HTERT RPE-1 (cell line): ENCODE data around the gene ZCCHC18.

ENCODE experiments used
- in situ Hi-C: fragments of 300-500 bp; cut with MboI; formaldehyde crosslinking; loops from 4 replicates; pipeline ENCODE4 v1.14.3; 2020; ENCODE audit warnings: low sequenced_read_pairs

ZCCHC18 gene

GRCh38 chrX:104130808-104131207, 18.5 kb downstream of the ZCCHC18 start:
- in situ Hi-C loops = no loop called here

DNA sequence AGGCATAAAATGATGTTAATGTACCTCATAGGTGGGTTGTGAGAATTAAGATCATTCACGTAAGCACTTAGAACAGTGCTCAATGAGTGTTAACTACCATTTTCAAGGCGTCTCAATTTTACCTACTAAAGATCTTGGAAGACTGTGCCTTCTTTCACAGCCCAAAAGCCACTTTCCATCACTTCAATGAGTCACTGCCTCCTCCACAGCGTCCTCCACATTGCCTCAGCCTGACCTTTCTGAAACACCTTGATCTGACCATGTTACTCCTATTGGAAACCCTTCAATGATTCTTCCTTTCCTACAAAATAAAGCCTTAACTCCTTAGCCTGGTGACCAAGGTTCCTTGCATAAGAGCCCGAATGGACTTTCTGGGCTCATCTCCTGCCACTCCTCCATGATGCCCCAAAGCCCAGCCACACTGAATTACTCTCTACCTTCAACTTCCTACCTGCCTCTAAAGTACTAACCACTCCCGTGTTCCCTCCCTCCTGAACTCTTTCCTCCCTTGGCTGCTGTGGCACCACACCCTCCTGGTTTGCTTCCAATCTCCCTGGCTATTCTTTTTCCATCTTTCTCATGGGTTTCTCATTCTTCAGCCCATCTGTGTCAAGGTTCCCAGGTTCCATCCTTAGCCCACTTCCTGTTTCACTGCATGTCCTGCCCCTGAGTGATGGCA, 22.4 kb downstream of the ZCCHC18 start:
- in situ Hi-C loops = no loop called here

DNA sequence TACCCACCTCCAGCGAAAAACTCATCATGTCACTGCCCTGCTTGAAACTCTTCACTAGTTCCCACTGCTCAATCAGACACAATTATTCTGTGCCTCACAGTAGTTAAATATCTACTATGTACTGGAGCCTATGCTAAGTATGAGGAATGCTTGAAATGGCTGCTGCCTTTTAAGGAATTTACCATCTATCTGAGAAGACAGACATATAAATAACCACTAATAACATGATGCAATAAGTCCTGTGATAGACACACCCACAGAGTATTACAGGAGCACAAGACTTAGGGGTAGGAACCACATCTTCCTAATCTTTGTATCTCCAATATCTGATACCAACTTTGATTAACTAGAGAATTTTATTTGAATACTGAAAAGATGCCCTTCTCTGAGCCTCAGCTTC, 23.4 kb downstream of the ZCCHC18 start:
- in situ Hi-C loops = no loop called here

DNA sequence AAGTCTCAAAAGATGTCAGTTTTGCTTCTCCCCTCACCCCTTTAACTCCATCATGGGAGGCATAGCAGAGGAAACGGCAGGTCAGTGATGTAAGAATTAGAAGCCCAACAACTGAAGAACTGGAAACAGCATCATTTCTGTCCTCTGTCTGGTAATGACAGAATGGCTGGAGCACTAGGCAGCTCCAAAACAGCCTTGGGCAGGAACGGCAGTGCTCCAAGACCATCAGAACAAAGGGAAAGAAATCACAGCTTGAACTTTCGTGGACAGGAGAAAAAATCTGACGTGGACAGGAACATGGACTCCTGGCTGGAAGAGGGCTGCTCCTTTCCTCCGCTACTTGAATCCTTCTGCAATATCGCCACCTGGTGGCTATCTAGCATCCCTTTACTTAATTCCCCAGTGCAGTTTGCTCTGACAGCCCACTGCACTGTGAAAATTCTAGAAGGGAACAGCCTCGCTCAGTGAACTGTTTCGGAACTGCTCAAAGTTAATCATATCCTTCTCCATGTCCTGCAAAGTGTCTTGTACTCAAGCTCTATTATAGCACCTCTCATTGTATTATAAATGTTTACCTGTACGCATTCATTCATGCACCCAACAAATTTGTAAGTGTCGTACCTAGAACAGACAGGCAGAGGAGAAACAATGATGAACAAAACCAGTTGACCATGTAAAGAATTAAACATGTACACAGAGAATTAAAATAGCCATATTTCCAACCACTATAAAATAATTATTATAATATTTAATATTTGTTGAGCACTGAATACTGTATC, 24.1 kb downstream of the ZCCHC18 start:
- in situ Hi-C loops = no loop called here

- in situ Hi-C loops = no loop called here
These were observed 25.2 kb downstream of the ZCCHC18 start for GRCh38 chrX:104137496-104137895.

GRCh38 chrX:104141087-104141760, 28.9 kb downstream of the ZCCHC18 start:
- in situ Hi-C loops = no loop called here

GRCh38 chrX:104151037-104151436, 38.7 kb downstream of the ZCCHC18 start:
- in situ Hi-C loops = no loop called here

- in situ Hi-C loops = no loop called here
These were observed 44.6 kb downstream of the ZCCHC18 start, which contains the start of gene SLC25A53 for GRCh38 chrX:104156630-104157529. TSS of gene SLC25A53 (minus strand) at chrX:104157009. CDS start at chrX:104105257, 51,752 bp downstream.
